ENCODE measurements around the gene KCNA1. TPM values are rescaled to one million over a fixed set of nuclear protein-coding genes. Genes with fewer than 3 reads are reported as not detected.

Gene KCNA1
- total and polyA plus RNA-seq, 2 of the 4 experiments (the other 2 are of a cell fraction) = not detected

DNA sequence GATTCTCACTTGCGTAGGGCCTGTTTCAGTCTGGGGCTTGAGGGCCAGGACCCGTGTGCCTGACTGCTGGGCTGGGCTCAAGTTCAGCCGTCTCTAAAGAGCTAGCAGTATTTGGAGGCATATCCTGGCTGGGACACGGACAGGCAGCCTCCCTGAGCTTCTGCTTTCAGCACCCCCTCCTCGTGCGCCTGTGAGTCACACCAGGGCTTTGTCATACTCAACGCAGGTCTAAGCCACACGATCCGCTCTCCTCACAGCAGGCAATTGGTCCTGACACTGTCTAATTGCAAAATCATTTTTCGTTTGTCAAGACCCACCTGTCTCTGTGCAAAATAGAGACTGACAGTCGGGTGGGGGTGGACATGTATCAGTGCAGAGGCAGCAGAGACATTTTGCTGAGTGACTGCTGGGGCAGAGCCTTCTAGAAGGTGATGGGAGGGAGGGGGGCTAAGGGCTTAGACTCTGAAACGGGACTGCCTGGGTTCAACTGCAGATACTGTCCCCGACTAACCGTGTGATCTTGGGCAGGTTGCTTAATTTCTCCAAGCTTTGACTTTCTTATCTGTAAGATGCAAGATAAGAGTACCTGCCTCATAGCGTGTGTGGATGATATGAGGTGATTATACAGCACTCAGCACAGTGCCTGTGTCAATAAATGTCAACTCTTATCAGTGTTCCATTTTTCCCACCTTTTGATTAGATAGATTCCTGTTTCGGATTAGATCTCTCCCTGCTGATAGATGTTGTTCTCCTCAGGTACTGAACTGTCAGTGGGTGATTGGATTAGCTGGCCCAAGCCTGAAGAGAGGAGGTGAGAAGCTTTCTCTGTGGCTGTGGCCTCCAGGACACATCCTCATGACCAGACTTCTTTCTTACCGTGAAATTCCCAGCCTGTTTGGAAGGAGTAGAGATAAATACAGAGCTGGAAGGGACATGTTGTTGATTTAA, 53.1 kb downstream of the KCNA1 start:
- no peak overlapping the region for H3K23ac ChIP-seq (ENCODE audit: low read depth, low read length)
- no peak overlapping the region for H3K18ac ChIP-seq (ENCODE audit: low read depth, low read length)
- dilution Hi-C loops (cut with HindIII; ENCODE audit: low sequenced_read_pairs, unreplicated experiment) = no loop called here
- intact Hi-C loops (cut with micrococcal nuclease) = no loop called here
- no peak overlapping the region for H3K14ac ChIP-seq (replicated peaks; ENCODE audit: low read depth, low read length)
- H3K4me1 ChIP-seq (ENCODE audit: control insufficient read depth, insufficient read depth, low read length) = no peaks in the 10 kb centered on the region
- H2BK120ac ChIP-seq (ENCODE audit: low read depth, low read length) = no peak overlapping the region
- no TSS peak for BruUV-seq (replicated peaks)
- H3K9ac ChIP-seq (ENCODE audit: low read depth, low read length) = no peak overlapping the region
- no peaks in the 10 kb centered on the region for H3K9me1 ChIP-seq (ENCODE audit: insufficient read depth, low read length)
- no peak overlapping the region for H2BK5ac ChIP-seq (ENCODE audit: low read depth, low read length, poor library complexity, severe bottlenecking)
- H4K91ac ChIP-seq (ENCODE audit: insufficient read depth, low read depth, low read length) = no peak overlapping the region
- H2BK15ac ChIP-seq (ENCODE audit: low read depth, low read length) = no peak overlapping the region
- H3K4me3 ChIP-seq (ENCODE audit: insufficient read depth, low read depth, low read length) = no peak overlapping the region
- H3K9me3 ChIP-seq (ENCODE audit: control insufficient read depth, insufficient read depth, low read length) = no peaks in the 10 kb centered on the region
- DNase-seq = no peak
- no peaks in the 10 kb centered on the region for H3K36me3 ChIP-seq (ENCODE audit: control insufficient read depth, insufficient read depth, low read length)
- H2AK5ac ChIP-seq (ENCODE audit: low read depth, low read length) = no peak overlapping the region
- in situ Hi-C loops (cut with MboI; ENCODE audit: low sequenced_read_pairs) = no loop called here
- ChIA-PET CTCF (no interaction called here), POLR2A (ENCODE audit: unreplicated experiment) (no interaction called here)
- no peak overlapping the region for H4K5ac ChIP-seq (ENCODE audit: low read depth, low read length)
- no peak overlapping the region for H2AK9ac ChIP-seq (replicated peaks; ENCODE audit: low read depth, low read length, poor library complexity)
- no peak overlapping the region for H4K8ac ChIP-seq (ENCODE audit: low read depth in 2 of 2, low read length in 2 of 2)
- peaks cover 9% of the 10 kb centered on the region for H3K27me3 ChIP-seq (ENCODE audit: control insufficient read depth, insufficient read depth, low read length)
- no peak for TF ChIP-seq FOS (IDR thresholded peaks at IDR 0.05; ENCODE audit: low read depth, low read length)
- TF ChIP-seq MAFK (IDR thresholded peaks at IDR 0.05; ENCODE audit: low read depth, low read length) = no peak
- no peak for TF ChIP-seq CHD1 (IDR thresholded peaks at IDR 0.05; ENCODE audit: low read depth, low read length)
- TF ChIP-seq CEBPB (IDR thresholded peaks at IDR 0.05; ENCODE audit: low read depth, low read length) = no peak
- no peak for TF ChIP-seq RFX5 (IDR thresholded peaks at IDR 0.05; ENCODE audit: low read depth, low read length)
- TF ChIP-seq RCOR1 (IDR thresholded peaks at IDR 0.05; ENCODE audit: insufficient replicate concordance, low read length) = no peak
- no peak for TF ChIP-seq MAZ (IDR thresholded peaks at IDR 0.05; ENCODE audit: borderline replicate concordance, low read depth, low read length)
- TF ChIP-seq, protein P1, sequence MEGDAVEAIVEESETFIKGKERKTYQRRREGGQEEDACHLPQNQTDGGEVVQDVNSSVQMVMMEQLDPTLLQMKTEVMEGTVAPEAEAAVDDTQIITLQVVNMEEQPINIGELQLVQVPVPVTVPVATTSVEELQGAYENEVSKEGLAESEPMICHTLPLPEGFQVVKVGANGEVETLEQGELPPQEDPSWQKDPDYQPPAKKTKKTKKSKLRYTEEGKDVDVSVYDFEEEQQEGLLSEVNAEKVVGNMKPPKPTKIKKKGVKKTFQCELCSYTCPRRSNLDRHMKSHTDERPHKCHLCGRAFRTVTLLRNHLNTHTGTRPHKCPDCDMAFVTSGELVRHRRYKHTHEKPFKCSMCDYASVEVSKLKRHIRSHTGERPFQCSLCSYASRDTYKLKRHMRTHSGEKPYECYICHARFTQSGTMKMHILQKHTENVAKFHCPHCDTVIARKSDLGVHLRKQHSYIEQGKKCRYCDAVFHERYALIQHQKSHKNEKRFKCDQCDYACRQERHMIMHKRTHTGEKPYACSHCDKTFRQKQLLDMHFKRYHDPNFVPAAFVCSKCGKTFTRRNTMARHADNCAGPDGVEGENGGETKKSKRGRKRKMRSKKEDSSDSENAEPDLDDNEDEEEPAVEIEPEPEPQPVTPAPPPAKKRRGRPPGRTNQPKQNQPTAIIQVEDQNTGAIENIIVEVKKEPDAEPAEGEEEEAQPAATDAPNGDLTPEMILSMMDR (conservative IDR thresholded peaks at IDR 0.05; ENCODE audit: low read depth, low read length) = no peak
- TF ChIP-seq BHLHE40 (IDR thresholded peaks at IDR 0.05; ENCODE audit: low read depth, low read length) = no peak
- TF ChIP-seq, protein P2, sequence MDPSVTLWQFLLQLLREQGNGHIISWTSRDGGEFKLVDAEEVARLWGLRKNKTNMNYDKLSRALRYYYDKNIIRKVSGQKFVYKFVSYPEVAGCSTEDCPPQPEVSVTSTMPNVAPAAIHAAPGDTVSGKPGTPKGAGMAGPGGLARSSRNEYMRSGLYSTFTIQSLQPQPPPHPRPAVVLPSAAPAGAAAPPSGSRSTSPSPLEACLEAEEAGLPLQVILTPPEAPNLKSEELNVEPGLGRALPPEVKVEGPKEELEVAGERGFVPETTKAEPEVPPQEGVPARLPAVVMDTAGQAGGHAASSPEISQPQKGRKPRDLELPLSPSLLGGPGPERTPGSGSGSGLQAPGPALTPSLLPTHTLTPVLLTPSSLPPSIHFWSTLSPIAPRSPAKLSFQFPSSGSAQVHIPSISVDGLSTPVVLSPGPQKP (IDR thresholded peaks at IDR 0.05; ENCODE audit: borderline replicate concordance, low read depth, low read length) = no peak
- TF ChIP-seq MXI1 (IDR thresholded peaks at IDR 0.05; ENCODE audit: borderline replicate concordance, low read depth, low read length) = no peak
- TF ChIP-seq, protein P3, sequence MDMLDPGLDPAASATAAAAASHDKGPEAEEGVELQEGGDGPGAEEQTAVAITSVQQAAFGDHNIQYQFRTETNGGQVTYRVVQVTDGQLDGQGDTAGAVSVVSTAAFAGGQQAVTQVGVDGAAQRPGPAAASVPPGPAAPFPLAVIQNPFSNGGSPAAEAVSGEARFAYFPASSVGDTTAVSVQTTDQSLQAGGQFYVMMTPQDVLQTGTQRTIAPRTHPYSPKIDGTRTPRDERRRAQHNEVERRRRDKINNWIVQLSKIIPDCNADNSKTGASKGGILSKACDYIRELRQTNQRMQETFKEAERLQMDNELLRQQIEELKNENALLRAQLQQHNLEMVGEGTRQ (IDR thresholded peaks at IDR 0.05; ENCODE audit: low read depth, low read length) = no peak
- no peak overlapping the region for H3K4me2 ChIP-seq (ENCODE audit: low read depth, low read length)
- no peak overlapping the region for H3K27ac ChIP-seq (ENCODE audit: insufficient read depth, low read length)
- H3K56ac ChIP-seq (ENCODE audit: extremely low read depth, insufficient read depth, low read length) = no peak overlapping the region
- no peaks in the 10 kb centered on the region for H4K20me1 ChIP-seq (ENCODE audit: insufficient read depth, low read length)
- H2AFZ ChIP-seq (replicated peaks; ENCODE audit: low read length, poor library complexity) = no peak overlapping the region
- no peak for ATAC-seq (ENCODE audit: low read depth)
- H3K79me1 ChIP-seq (ENCODE audit: low read depth in 1 of 2, low read length in 2 of 2) = no peaks in the 10 kb centered on the region
- H3K4ac ChIP-seq (ENCODE audit: low read depth, low read length) = no peak overlapping the region
- H2BK20ac ChIP-seq (ENCODE audit: low read depth, low read length) = no peak overlapping the region
- WGBS, 2 experiments (ENCODE audit: extremely low coverage in 2 of 2, insufficient read length in 1 of 2) = 36% methylated on average over 4 of the region's 17 CpGs; no CpG with 5 or more reads in 1 of the 2 experiments

All from IMR-90 (cell line).